ENCODE results near the gene FFAR1. TPM values are rescaled to one million over a fixed set of nuclear protein-coding genes. Genes with fewer than 3 reads are reported as not detected.

The FFAR1 gene
- total RNA-seq, 2 experiments from 2014 or later, result not detected

- Mint-ChIP-seq H3K27ac (no peak overlapping the region), H3K9me3 (no peaks in the 10 kb centered on the region), H3K36me3 (ENCODE audit: low read depth) (no peaks in the 10 kb centered on the region), H3K4me1 (peaks cover 4% of the 10 kb centered on the region), H3K27me3 (peaks cover 25% of the 10 kb centered on the region), H3K4me3 (no peak overlapping the region)
- no peak for DNase-seq
- ChIA-PET CTCF (no interaction called here), POLR2A (no interaction called here)
These were observed 6.7 kb upstream of the FFAR1 start for GRCh38 chr19:35341006-35341405.

- ChIA-PET POLR2A (no interaction called here), CTCF (no interaction called here)
- Mint-ChIP-seq H3K4me3 (no peak overlapping the region), H3K27me3 (peaks cover 28% of the 10 kb centered on the region), H3K27ac (no peak overlapping the region), H3K36me3 (ENCODE audit: low read depth) (no peaks in the 10 kb centered on the region), H3K9me3 (no peaks in the 10 kb centered on the region), H3K4me1 (peaks cover 11% of the 10 kb centered on the region)
- no peak for DNase-seq
These were observed 6.0 kb upstream of the FFAR1 start for GRCh38 chr19:35341565-35342225.

- H3K4me1 Mint-ChIP-seq, result peaks cover 18% of the 10 kb centered on the region
- H3K9me3 Mint-ChIP-seq, result no peaks in the 10 kb centered on the region
- H3K27ac Mint-ChIP-seq, result no peak overlapping the region
- no peak overlapping the region for H3K4me3 Mint-ChIP-seq
- H3K36me3 Mint-ChIP-seq (ENCODE audit: low read depth), result no peaks in the 10 kb centered on the region
- POLR2A ChIA-PET, result no interaction called here
- peaks cover 36% of the 10 kb centered on the region for H3K27me3 Mint-ChIP-seq
- no peak for DNase-seq
- CTCF ChIA-PET, result no interaction called here
These were observed 5.3 kb upstream of the FFAR1 start for GRCh38 chr19:35342430-35342829.

- no peak for DNase-seq
- CTCF ChIA-PET, result interaction anchor here (0.6 kb wide), 1 partner anchor 632 kb away, joined by 3 read pairs; no protein-coding TSS in a partner anchor
- H3K27ac Mint-ChIP-seq, result no peak overlapping the region
- POLR2A ChIA-PET, result interaction anchor here (0.9 kb wide), 1 partner anchor 9 kb away, joined by 3 read pairs; no protein-coding TSS in a partner anchor
- no peak overlapping the region for H3K4me3 Mint-ChIP-seq
- H3K27me3 Mint-ChIP-seq, result peaks cover 49% of the 10 kb centered on the region
- peaks cover 26% of the 10 kb centered on the region for H3K4me1 Mint-ChIP-seq
- H3K9me3 Mint-ChIP-seq, result no peaks in the 10 kb centered on the region
- H3K36me3 Mint-ChIP-seq (ENCODE audit: low read depth), result no peaks in the 10 kb centered on the region
These were observed 3.1 kb upstream of the FFAR1 start for GRCh38 chr19:35344511-35345031.

GRCh38 chr19:35345671-35346111, 2.0 kb upstream of the FFAR1 start:
- H3K9me3 Mint-ChIP-seq, result no peaks in the 10 kb centered on the region
- ChIA-PET CTCF (no interaction called here), POLR2A (no interaction called here)
- peak; percentile 15 for DNase-seq
- H3K4me3 Mint-ChIP-seq, result no peak overlapping the region
- peaks cover 26% of the 10 kb centered on the region for H3K4me1 Mint-ChIP-seq
- no peak overlapping the region for H3K27ac Mint-ChIP-seq
- no peaks in the 10 kb centered on the region for H3K36me3 Mint-ChIP-seq (ENCODE audit: low read depth)
- H3K27me3 Mint-ChIP-seq, result peaks cover 48% of the 10 kb centered on the region

- peaks cover 48% of the 10 kb centered on the region for H3K27me3 Mint-ChIP-seq
- H3K36me3 Mint-ChIP-seq (ENCODE audit: low read depth), result no peaks in the 10 kb centered on the region
- peak; percentile 62 for DNase-seq
- ChIA-PET CTCF (interaction anchor here (4.1 kb wide), 1 partner anchor 123 kb away, joined by 16 read pairs; no protein-coding TSS in a partner anchor), POLR2A (interaction anchor here (1.3 kb wide), 1 partner anchor 116 kb away, joined by 7 read pairs; no protein-coding TSS in a partner anchor)
- peak overlapping the region; percentile 5 for H3K27ac Mint-ChIP-seq
- H3K9me3 Mint-ChIP-seq, result no peaks in the 10 kb centered on the region
- H3K4me3 Mint-ChIP-seq, result peak overlapping the region; percentile 6
- H3K4me1 Mint-ChIP-seq, result peaks cover 26% of the 10 kb centered on the region
These were observed 1.3 kb upstream of the FFAR1 start for GRCh38 chr19:35346193-35347052.

- Mint-ChIP-seq H3K9me3 (no peaks in the 10 kb centered on the region), H3K4me3 (no peak overlapping the region), H3K4me1 (peaks cover 30% of the 10 kb centered on the region), H3K27me3 (peaks cover 40% of the 10 kb centered on the region), H3K36me3 (ENCODE audit: low read depth) (no peaks in the 10 kb centered on the region), H3K27ac (peak overlapping the region; percentile 55)
- POLR2A ChIA-PET, result interaction anchor here (0.8 to 1.3 kb wide), 2 partner anchors 114 to 120 kb away, joined by 3 to 7 read pairs; no protein-coding TSS in a partner anchor
- no peak for DNase-seq
- CTCF ChIA-PET, result interaction anchor here (1.7 to 4.1 kb wide), 3 partner anchors 115 to 147 kb away, joined by 6 to 16 read pairs (median 7); no protein-coding TSS in a partner anchor
These were observed 212 bp downstream of the FFAR1 start for GRCh38 chr19:35347930-35348298.

- ChIA-PET POLR2A (no interaction called here), CTCF (interaction anchor here (1.7 to 4.1 kb wide), 3 partner anchors 114 to 146 kb away, joined by 6 to 16 read pairs (median 7); no protein-coding TSS in a partner anchor)
- Mint-ChIP-seq H3K9me3 (no peaks in the 10 kb centered on the region), H3K27ac (no peak overlapping the region), H3K27me3 (peaks cover 38% of the 10 kb centered on the region), H3K36me3 (ENCODE audit: low read depth) (no peaks in the 10 kb centered on the region), H3K4me1 (peaks cover 31% of the 10 kb centered on the region), H3K4me3 (no peak overlapping the region)
- DNase-seq, result peak; percentile 11
These were observed 1.4 kb downstream of the FFAR1 start for GRCh38 chr19:35348911-35349611.

GRCh38 chr19:35349614-35350521, 2.2 kb downstream of the FFAR1 start:
- peaks cover 38% of the 10 kb centered on the region for H3K27me3 Mint-ChIP-seq
- H3K9me3 Mint-ChIP-seq, result no peaks in the 10 kb centered on the region
- H3K27ac Mint-ChIP-seq, result no peak overlapping the region
- no peaks in the 10 kb centered on the region for H3K36me3 Mint-ChIP-seq (ENCODE audit: low read depth)
- no peak overlapping the region for H3K4me3 Mint-ChIP-seq
- H3K4me1 Mint-ChIP-seq, result peaks cover 31% of the 10 kb centered on the region
- POLR2A ChIA-PET, result no interaction called here
- DNase-seq, result peak; percentile 14
- CTCF ChIA-PET, result interaction anchor here (2.8 to 4.1 kb wide), 2 partner anchors 119 to 145 kb away, joined by 7 to 16 read pairs; no protein-coding TSS in a partner anchor

- Mint-ChIP-seq H3K27ac (no peak overlapping the region), H3K9me3 (no peaks in the 10 kb centered on the region), H3K4me1 (peaks cover 32% of the 10 kb centered on the region), H3K36me3 (ENCODE audit: low read depth) (no peaks in the 10 kb centered on the region), H3K4me3 (no peak overlapping the region), H3K27me3 (peaks cover 36% of the 10 kb centered on the region)
- ChIA-PET POLR2A (no interaction called here), CTCF (no interaction called here)
- no peak for DNase-seq
These were observed 2.9 kb downstream of the FFAR1 start for GRCh38 chr19:35350591-35350990.

GRCh38 chr19:35351411-35352176, 3.9 kb downstream of the FFAR1 start:
- ChIA-PET CTCF (interaction anchor here (2.5 to 4.4 kb wide), 3 partner anchors 112 to 117 kb away, joined by 13 to 78 read pairs (median 23); no protein-coding TSS in a partner anchor), POLR2A (no interaction called here)
- H3K9me3 Mint-ChIP-seq, result no peaks in the 10 kb centered on the region
- H3K36me3 Mint-ChIP-seq (ENCODE audit: low read depth), result no peaks in the 10 kb centered on the region
- H3K27me3 Mint-ChIP-seq, result peaks cover 30% of the 10 kb centered on the region
- H3K4me3 Mint-ChIP-seq, result no peak overlapping the region
- DNase-seq, result no peak
- no peak overlapping the region for H3K27ac Mint-ChIP-seq
- peaks cover 26% of the 10 kb centered on the region for H3K4me1 Mint-ChIP-seq

Measured in activated CD4-positive, alpha-beta memory T cell treated with anti-CD3 and anti-CD28 coated beads, Interleukin-2, amount 10 ng/mL, durations not matched to agents 7 days and 5 days (primary cell).